ENCODE measurements around the gene PBX2.

GRCh38 chr6:32200711-32201475, 10.9 kb upstream of the PBX2 start:
- TF ChIP-seq CTCF (conservative IDR thresholded peaks at IDR 0.05; ENCODE audit: low read depth, low read length) (no peak), EZH2 (IDR thresholded peaks at IDR 0.05; ENCODE audit: borderline replicate concordance, low read depth, low read length, poor library complexity, severe bottlenecking) (no peak)

All from A673 (cell line).